ACC112 (cell line): ENCODE results near the gene MBNL2.
"Not testable (repeated sequence)": the region's sequence is repeated elsewhere in the genome, so short reads cannot be mapped to it uniquely, and the experiment has no call there.

Experiments used
- H2AFZ ChIP-seq: fragments of 200-600 bp; sonication (generic); one replicate; pipeline ENCODE4 v1.6.0; 2017; ENCODE audit warnings: antibody characterized with exemption, low read length; ENCODE audit not compliant: unreplicated experiment
- H3K27ac ChIP-seq: fragments of 200-600 bp; sonication (generic); 2 replicates; pipeline ENCODE4 v1.5.1; 2014; ENCODE audit warnings: low read depth, mild to moderate bottlenecking, antibody characterized with exemption, low read length, moderate library complexity
- H3K27me3 ChIP-seq: fragments of 200-600 bp; sonication (generic); 2 replicates; pipeline ENCODE4 v1.6.1; 2014; ENCODE audit warnings: mild to moderate bottlenecking, antibody characterized with exemption, low read length, moderate library complexity, mixed read lengths; ENCODE audit not compliant: insufficient read depth
- H3K36me3 ChIP-seq: fragments of 200-600 bp; sonication (generic); 2 replicates; pipeline ENCODE4 v1.6.1; 2016; ENCODE audit warnings: mild to moderate bottlenecking, antibody characterized with exemption, low read length, moderate library complexity, mixed read lengths; ENCODE audit not compliant: insufficient read depth
- H3K4me1 ChIP-seq: fragments of 200-600 bp; sonication (generic); one replicate; pipeline ENCODE4 v1.6.1; 2016; ENCODE audit warnings: low read length, mixed read lengths; ENCODE audit not compliant: insufficient read depth, unreplicated experiment, control insufficient read depth
- H3K4me3 ChIP-seq: fragments of 200-600 bp; sonication (generic); 2 replicates; pipeline ENCODE4 v1.5.1; 2014; ENCODE audit warnings: mild to moderate bottlenecking, low read depth, low read length
- H3K79me2 ChIP-seq: fragments of 200-600 bp; sonication (generic); one replicate; pipeline ENCODE4 v1.6.0; 2016; ENCODE audit warnings: low read length; ENCODE audit not compliant: control insufficient read depth, unreplicated experiment, insufficient read depth

Gene MBNL2

DNA sequence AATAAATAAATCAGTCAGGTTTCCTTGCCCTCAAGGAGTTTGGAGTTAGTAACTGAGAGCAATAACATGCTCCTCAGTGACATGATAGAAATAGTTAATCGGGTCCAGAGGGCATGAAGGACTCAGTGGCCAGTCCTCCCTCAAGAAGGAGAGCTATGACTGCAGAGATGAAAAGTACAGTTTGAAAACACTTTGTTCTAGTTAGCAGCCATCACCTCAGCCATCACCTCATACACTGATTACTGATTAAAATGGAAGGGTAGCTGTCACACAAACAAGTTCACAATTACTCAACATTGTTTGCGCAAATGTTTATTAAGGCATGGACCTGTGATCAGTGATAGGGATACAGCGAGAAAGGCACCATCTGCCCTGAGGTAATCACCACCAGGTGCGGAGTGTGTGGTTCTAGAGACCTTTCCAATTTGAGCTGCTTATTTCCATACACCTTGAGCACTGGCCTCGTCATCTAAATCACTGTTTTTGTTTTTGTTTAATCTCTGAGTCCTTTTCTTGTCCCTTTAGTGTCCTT, 126.5 kb downstream of the MBNL2 start:
- H3K79me2 ChIP-seq, result no peaks in the 10 kb centered on the region
- peaks cover 4% of the 10 kb centered on the region for H3K4me1 ChIP-seq

DNA sequence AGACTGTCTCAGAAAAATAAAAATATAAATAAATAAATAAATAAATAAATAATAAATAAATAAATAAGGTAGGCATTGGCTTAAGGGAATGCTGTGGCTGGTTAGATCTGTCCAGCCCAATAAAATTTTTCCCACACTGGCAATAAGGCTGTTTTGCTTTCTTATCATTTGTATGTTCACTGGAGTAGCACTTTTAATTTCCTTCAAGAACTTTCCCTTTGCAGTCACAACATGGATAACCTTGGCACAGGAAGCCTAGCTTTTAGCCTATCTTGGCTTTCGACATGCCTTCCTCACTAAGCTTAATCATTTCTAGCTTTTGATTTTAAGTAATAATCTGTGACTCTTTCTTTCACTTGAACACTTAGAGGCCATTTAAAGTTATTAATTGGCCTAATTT, 129.9 kb downstream of the MBNL2 start:
- not testable (repeated sequence) for H2AFZ ChIP-seq, H3K79me2 ChIP-seq, H3K4me1 ChIP-seq, H3K4me3 ChIP-seq, H3K27ac ChIP-seq, H3K27me3 ChIP-seq
- H3K36me3 ChIP-seq, result peaks cover 26% of the 10 kb centered on the region

More for the DNA sequence above, 126.5 kb downstream of the MBNL2 start:
- no peak overlapping the region for H3K27ac ChIP-seq
- H3K4me3 ChIP-seq, result no peak overlapping the region
- H3K27me3 ChIP-seq, result no peaks in the 10 kb centered on the region
- no peak overlapping the region for H2AFZ ChIP-seq
- H3K36me3 ChIP-seq, result peaks cover 26% of the 10 kb centered on the region

GRCh38 chr13:97352815-97353214, 130.7 kb downstream of the MBNL2 start:
- Histone ChIP-seq H3K27me3 (no peaks in the 10 kb centered on the region), H3K36me3 (peaks cover 26% of the 10 kb centered on the region), H3K4me1 (no peaks in the 10 kb centered on the region), H2AFZ (no peak overlapping the region), H3K79me2 (no peaks in the 10 kb centered on the region), H3K4me3 (no peak overlapping the region), H3K27ac (no peak overlapping the region)

DNA sequence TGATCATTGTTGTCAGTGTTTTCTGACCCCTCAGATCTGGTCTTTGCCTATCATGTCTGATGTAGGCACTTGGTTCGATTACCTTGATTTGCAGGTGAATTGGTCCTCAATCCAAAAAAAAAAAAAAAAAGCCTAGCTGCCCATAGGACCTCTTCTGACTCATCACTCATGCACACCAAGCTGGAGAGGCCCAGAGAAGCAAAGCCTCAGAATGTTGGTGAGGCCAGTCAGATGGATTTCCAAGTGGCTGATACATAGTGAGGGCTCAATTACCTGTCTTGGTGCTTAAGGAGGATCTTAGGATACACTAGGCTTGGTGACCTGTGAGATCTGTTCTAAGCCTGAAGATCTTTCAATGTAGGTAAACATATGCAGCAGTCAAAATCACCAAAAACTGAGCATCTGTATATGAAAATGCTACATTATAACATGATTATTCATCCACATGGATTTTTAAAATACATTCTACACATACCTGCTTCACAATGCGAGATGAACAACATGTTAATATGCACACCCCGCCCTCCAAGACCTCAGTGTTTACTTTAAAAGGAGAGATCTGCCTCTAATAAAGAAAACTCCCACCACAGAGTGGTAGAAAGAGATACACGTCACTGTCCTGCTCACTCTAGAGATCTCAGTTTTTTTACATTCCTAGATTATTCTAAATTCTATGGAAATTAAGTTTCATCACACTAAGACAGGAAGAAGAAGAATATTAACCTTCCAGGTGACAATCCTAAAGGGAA, 132.0 kb downstream of the MBNL2 start:
- H3K27me3 ChIP-seq, result no peaks in the 10 kb centered on the region
- H3K4me3 ChIP-seq, result no peak overlapping the region
- H3K27ac ChIP-seq, result no peak overlapping the region
- no peaks in the 10 kb centered on the region for H3K4me1 ChIP-seq
- no peak overlapping the region for H2AFZ ChIP-seq
- H3K79me2 ChIP-seq, result no peaks in the 10 kb centered on the region
- peaks cover 22% of the 10 kb centered on the region for H3K36me3 ChIP-seq

DNA sequence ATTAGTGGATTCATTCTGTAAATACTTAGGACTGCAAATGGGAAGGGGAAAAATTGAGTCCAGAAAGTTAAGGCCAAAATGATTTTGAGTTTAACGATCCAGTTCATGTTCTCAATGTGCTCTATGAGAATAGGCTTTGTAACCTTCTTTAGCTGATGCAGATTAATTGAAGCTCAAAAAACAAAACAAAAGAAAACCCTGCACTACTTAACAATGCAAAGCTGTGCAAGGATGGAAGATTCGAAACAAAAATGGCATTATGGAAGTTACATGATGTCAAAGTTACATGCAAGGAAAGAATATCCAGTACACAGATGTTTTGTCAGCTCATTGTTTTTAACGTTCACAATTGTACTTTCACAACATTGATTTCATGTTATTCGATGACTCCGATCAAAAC, 132.7 kb downstream of the MBNL2 start:
- no peak overlapping the region for H3K27ac ChIP-seq
- H3K27me3 ChIP-seq, result no peaks in the 10 kb centered on the region
- H3K4me1 ChIP-seq, result no peaks in the 10 kb centered on the region
- H2AFZ ChIP-seq, result no peak overlapping the region
- H3K36me3 ChIP-seq, result peaks cover 16% of the 10 kb centered on the region
- H3K79me2 ChIP-seq, result no peaks in the 10 kb centered on the region
- no peak overlapping the region for H3K4me3 ChIP-seq

GRCh38 chr13:97356592-97356991, 134.5 kb downstream of the MBNL2 start:
- H3K27ac ChIP-seq, result no peak overlapping the region
- no peaks in the 10 kb centered on the region for H3K36me3 ChIP-seq
- no peaks in the 10 kb centered on the region for H3K79me2 ChIP-seq
- H3K4me3 ChIP-seq, result no peak overlapping the region
- H2AFZ ChIP-seq, result no peak overlapping the region
- H3K4me1 ChIP-seq, result no peaks in the 10 kb centered on the region
- H3K27me3 ChIP-seq, result no peaks in the 10 kb centered on the region

DNA sequence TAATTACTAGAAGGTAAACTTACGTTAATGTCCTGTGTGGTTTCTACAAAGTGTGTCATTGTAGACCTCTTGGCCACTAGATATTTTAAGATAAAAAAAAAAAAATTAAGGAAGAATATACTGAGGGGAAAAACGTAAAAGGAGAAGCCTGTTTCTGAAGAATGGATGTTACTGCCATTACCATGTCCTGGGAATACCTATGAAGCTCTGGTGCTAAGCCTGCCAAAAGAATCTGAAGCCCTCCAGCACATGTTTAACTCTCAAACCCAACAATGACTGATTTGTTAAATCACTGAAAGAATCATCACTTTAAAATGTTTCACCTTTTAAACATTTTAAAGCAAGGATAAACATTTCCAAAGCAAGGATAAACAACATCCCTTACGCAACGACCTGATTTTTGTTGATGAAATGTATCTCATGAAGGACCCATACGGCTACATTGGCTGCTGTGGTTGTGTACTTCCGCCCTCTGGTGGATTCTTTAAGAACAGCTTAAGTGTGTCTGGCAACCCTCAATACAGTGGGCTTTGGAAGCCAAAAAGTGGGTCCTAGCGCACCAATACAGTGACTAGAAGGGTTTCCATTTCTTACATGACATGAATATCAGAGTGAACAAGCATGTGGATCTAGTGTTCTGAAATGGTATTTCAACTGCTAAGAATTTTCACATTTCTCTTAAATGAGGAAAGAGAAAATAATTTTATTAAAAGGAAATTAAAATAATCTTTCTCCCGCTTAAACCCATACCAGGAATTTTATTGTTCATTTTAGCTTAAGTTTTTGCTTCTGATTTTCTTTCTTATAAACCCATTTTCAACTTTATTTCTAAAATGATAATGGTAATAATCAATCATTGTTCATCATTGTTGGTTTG, 137.3 kb downstream of the MBNL2 start:
- Histone ChIP-seq H2AFZ (no peak overlapping the region), H3K36me3 (no peaks in the 10 kb centered on the region), H3K79me2 (no peaks in the 10 kb centered on the region), H3K4me1 (no peaks in the 10 kb centered on the region), H3K27ac (no peak overlapping the region), H3K27me3 (no peaks in the 10 kb centered on the region), H3K4me3 (no peak overlapping the region)

- Histone ChIP-seq H3K4me1 (no peaks in the 10 kb centered on the region), H3K4me3 (no peak overlapping the region), H3K79me2 (no peaks in the 10 kb centered on the region), H3K36me3 (no peaks in the 10 kb centered on the region), H3K27ac (no peak overlapping the region), H2AFZ (no peak overlapping the region), H3K27me3 (no peaks in the 10 kb centered on the region)
These were observed 138.5 kb downstream of the MBNL2 start for GRCh38 chr13:97360610-97361009.

DNA sequence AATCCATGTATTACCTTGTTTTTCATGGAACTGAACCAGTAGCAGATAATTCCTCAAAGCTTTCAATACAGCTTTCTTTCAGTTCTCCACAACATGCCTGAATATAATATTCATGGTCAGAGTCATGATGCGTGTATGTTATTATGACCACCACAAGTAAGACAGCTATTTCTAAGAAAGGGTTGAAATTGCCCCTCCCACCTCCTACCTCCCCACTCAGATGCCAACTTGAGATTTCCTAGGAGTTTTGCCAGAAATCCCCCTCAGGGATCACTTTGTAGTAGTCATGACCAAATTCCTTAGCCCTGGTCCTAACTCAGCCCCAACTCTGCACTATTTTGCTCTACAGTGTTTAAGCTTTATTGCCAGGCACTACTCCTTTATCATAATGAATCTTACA, 141.9 kb downstream of the MBNL2 start:
- H3K4me3 ChIP-seq, result no peak overlapping the region
- H3K79me2 ChIP-seq, result no peaks in the 10 kb centered on the region
- H3K36me3 ChIP-seq, result no peaks in the 10 kb centered on the region
- H3K27ac ChIP-seq, result no peak overlapping the region
- H2AFZ ChIP-seq, result no peak overlapping the region
- H3K4me1 ChIP-seq, result peaks cover 11% of the 10 kb centered on the region
- no peaks in the 10 kb centered on the region for H3K27me3 ChIP-seq

- Histone ChIP-seq H3K4me3 (no peak overlapping the region), H3K79me2 (no peaks in the 10 kb centered on the region), H3K36me3 (no peaks in the 10 kb centered on the region), H3K27me3 (no peaks in the 10 kb centered on the region), H2AFZ (no peak overlapping the region), H3K27ac (no peak overlapping the region), H3K4me1 (peaks cover 11% of the 10 kb centered on the region)
These were observed 142.7 kb downstream of the MBNL2 start for GRCh38 chr13:97364827-97365226.
